ENCODE results near the gene CDK2AP2.
"Not testable (repeated sequence)": the region's sequence is repeated elsewhere in the genome, so short reads cannot be mapped to it uniquely, and the experiment has no call there.

CDK2AP2 gene

DNA sequence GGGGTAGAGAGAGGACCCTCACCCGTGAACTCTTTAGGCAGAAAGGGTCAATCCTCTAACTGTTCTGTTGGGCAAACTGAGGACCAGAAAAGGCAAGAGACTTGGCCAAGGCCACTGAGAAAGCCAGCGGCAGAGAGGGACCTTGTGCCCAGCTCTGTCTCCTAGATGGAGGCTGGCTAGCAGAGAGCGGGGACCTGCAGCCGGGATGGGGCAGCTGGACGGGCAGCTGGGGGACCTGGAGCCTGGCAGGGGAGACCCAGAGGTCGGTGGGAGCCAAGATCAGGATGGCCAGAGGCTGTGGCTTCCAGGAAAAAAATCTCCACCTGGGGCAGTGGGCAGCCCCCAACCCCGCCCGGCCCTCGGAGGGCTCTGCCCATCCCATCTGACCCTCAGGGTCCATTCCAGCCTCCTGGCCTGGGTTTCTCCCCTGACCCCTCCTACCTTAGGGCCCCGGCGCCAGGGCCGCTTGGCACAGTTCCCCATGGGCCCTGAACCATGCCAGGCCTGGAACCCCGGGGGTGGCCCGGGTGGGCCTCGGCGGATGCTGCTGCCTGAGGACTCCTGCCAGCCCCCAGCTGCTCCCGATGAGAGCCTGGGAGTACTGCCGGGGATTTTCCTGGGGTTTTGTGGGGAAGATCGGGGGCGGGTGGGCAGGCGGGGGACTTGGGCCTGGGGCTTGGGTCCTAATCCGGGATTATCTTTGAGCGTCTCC lies 15.0 kb upstream of the CDK2AP2 start, which contains the start of gene CABP2:
TSS of gene CABP2 (minus strand) at position 603 of the 712 bp plus-strand sequence. CDS start at position 483, 120 bp downstream.
- Histone ChIP-seq H3K27me3 (ENCODE audit: control insufficient read depth, insufficient read depth, low read length) (no peaks in the 10 kb centered on the region), H3K4me3 (ENCODE audit: low read depth, low read length) (no peak within 1 kb of the TSS), H3K9ac (ENCODE audit: low read depth, low read length) (no peak within 1 kb of the TSS), H3K36me3 (ENCODE audit: control insufficient read depth, insufficient read depth, low read length) (no peaks in the 10 kb centered on the region), H3K4me1 (ENCODE audit: control insufficient read depth, insufficient read depth, low read length) (no peaks in the 10 kb centered on the region), H3K9me3 (ENCODE audit: control insufficient read depth, insufficient read depth, low read length) (no peaks in the 10 kb centered on the region)

DNA sequence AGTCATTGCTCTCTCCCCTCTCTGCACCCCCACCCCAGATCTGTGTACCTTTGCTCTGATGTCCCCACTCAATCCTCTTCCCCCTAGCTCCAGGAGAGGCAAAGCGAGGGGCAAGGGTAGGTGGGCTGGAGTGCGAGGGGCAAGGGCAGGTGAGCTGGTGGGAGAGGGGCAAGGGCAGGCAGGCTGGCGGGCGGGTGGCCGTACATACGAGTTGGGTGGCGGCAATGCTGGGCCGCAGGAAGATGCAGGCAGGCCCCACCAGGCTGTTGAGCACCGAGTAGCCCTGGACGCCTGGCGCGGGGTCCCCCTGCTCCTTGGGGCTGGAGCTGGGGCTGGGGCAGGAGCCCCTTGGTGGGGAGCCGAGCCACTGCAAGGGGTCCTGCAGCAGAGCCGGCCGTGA lies 14.4 kb upstream of the CDK2AP2 start:
- Histone ChIP-seq H3K4me3 (ENCODE audit: low read depth, low read length) (no peak overlapping the region), H3K36me3 (ENCODE audit: control insufficient read depth, insufficient read depth, low read length) (no peaks in the 10 kb centered on the region), H3K4me1 (ENCODE audit: control insufficient read depth, insufficient read depth, low read length) (no peaks in the 10 kb centered on the region), H3K27me3 (ENCODE audit: control insufficient read depth, insufficient read depth, low read length) (no peaks in the 10 kb centered on the region), H3K9me3 (ENCODE audit: control insufficient read depth, insufficient read depth, low read length) (no peaks in the 10 kb centered on the region), H3K9ac (ENCODE audit: low read depth, low read length) (no peak overlapping the region)

DNA sequence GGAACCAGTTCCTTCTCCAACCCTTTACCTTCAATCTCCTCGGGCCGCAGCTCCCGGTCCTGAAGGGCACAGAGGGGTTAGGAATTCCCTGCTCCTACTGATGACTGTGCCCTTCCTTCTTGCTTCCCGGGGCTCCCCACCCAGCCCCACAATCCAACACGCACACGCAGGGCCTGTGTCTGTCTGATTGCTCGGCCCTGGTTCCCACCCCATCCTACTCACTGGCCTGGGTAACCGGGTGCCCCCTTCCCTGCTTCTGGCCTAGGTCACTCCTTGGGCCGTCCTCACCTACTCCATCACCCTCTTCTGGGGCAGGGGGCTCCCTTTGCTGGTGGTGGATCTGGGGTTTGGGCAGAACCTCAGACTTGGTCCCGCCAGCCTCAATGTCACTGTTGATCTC lies 14.0 kb upstream of the CDK2AP2 start:
- Histone ChIP-seq H3K9me3 (ENCODE audit: control insufficient read depth, insufficient read depth, low read length) (no peaks in the 10 kb centered on the region), H3K36me3 (ENCODE audit: control insufficient read depth, insufficient read depth, low read length) (no peaks in the 10 kb centered on the region), H3K4me1 (ENCODE audit: control insufficient read depth, insufficient read depth, low read length) (no peaks in the 10 kb centered on the region), H3K4me3 (ENCODE audit: low read depth, low read length) (no peak overlapping the region), H3K27me3 (ENCODE audit: control insufficient read depth, insufficient read depth, low read length) (no peaks in the 10 kb centered on the region), H3K9ac (ENCODE audit: low read depth, low read length) (no peak overlapping the region)

DNA sequence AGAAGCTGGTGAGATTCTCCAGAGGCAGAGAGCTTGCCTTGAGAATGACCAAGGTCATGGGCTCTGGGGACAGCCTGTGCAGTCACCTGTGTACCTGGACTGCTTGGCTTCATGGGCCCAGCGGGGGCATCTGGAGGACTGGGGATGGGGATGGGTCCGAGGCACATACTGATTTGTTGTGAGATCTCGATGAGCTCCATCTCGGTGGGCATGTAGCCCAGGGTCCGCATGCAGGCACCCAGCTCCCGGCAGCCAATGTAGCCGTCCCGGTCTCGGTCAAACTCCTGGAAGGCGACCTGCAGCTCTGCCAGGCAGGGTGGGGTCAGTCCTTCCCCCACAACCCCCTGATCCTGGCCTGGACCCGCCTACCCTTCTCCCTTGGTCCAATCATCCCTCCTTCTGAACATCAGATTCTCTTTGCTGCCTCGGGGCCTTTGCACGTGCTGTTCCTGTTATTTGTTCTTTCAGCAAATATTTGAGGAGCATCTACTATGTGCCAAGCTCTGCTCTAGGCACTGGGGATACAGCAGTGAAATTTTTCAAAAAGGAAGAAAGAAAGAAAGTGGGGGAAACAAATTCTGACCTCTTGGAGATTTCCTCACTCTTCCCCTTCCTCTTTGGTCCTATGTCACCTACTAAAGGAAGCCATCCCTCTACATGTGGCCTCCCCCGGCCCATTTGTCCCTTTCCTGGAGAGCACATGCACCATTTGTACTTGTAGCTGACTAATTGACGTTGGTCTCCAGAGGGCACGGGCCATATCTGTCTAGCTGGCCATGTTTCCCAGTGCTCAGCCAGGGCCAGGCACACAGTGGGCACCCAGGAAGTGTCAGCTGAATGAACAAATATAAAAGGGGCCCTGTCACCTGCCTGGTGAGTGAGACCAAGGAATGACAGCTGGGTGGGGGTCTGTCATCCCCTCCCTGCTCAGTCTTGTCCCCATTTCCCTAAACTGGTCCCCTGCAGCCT lies 13.2 kb upstream of the CDK2AP2 start:
- Histone ChIP-seq H3K4me3 (ENCODE audit: low read depth, low read length) (no peak overlapping the region), H3K36me3 (ENCODE audit: control insufficient read depth, insufficient read depth, low read length) (no peaks in the 10 kb centered on the region), H3K9ac (ENCODE audit: low read depth, low read length) (no peak overlapping the region), H3K9me3 (ENCODE audit: control insufficient read depth, insufficient read depth, low read length) (no peaks in the 10 kb centered on the region), H3K27me3 (ENCODE audit: control insufficient read depth, insufficient read depth, low read length) (no peaks in the 10 kb centered on the region), H3K4me1 (ENCODE audit: control insufficient read depth, insufficient read depth, low read length) (no peaks in the 10 kb centered on the region)

DNA sequence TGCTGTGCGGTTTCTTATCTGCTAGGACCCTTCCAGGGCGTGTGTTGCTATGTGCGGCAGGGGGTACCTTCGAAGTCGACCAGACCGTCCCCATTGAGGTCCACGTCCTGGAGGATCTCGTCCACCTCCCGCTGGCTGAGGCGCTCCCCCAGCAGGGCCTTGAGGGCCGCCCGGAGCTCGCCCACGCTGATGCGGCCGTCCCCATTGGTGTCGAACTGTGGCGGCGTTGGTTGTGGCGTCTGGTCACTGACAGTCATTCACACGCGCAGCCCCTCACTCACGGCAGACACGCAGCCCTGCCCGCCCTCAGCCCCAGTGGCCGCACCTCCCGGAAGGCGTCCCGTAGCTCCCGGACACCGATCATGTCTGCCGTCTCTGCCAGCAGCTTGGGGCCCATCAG lies 11.8 kb upstream of the CDK2AP2 start:
- H3K36me3 ChIP-seq (ENCODE audit: control insufficient read depth, insufficient read depth, low read length), result no peaks in the 10 kb centered on the region
- no peaks in the 10 kb centered on the region for H3K4me1 ChIP-seq (ENCODE audit: control insufficient read depth, insufficient read depth, low read length)
- no peak overlapping the region for H3K4me3 ChIP-seq (ENCODE audit: low read depth, low read length)
- no peaks in the 10 kb centered on the region for H3K27me3 ChIP-seq (ENCODE audit: control insufficient read depth, insufficient read depth, low read length)
- no peaks in the 10 kb centered on the region for H3K9me3 ChIP-seq (ENCODE audit: control insufficient read depth, insufficient read depth, low read length)
- H3K9ac ChIP-seq (ENCODE audit: low read depth, low read length), result no peak overlapping the region

DNA sequence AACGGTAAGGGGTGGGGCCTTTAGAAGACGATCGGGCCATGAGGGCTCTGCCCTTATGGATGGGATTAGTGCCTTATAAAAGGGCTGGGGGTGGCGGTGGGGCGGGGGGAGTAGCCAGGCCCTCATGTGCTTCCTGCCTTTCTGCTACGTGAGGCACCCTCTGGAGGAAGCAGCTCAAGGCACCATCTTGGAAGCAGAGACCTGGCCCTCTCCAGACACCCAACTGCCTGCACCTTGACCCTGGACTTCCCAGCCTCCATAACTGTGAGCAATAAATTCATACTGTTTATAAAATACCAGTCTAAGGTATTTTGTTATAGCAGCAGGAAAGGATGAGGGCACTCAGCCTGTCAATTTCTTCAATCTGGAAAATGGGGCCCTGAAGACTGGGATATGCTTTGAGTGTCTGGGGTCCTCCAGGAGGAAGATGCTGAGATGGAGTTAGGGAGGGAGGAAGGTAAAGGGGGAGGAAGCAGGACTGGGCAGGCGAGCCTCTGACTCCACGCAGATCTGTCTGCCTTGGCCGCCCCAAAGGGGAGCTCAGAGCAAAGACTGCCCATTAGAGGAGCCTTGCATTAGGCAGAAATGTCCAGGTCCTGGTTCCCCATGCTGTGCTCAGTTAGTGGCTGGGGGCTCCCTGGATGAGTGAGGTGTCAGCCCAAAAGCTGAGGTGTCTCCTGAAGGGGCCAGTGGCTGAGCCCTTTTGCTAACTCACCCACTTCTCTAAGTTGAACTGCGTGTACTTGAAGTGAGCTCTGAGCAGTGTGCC lies 10.0 kb upstream of the CDK2AP2 start:
- Histone ChIP-seq H3K27me3 (ENCODE audit: control insufficient read depth, insufficient read depth, low read length) (peaks cover 5% of the 10 kb centered on the region), H3K9ac (ENCODE audit: low read depth, low read length) (no peak overlapping the region), H3K36me3 (ENCODE audit: control insufficient read depth, insufficient read depth, low read length) (no peaks in the 10 kb centered on the region), H3K4me1 (ENCODE audit: control insufficient read depth, insufficient read depth, low read length) (no peaks in the 10 kb centered on the region), H3K4me3 (ENCODE audit: low read depth, low read length) (no peak overlapping the region), H3K9me3 (ENCODE audit: control insufficient read depth, insufficient read depth, low read length) (no peaks in the 10 kb centered on the region)

DNA sequence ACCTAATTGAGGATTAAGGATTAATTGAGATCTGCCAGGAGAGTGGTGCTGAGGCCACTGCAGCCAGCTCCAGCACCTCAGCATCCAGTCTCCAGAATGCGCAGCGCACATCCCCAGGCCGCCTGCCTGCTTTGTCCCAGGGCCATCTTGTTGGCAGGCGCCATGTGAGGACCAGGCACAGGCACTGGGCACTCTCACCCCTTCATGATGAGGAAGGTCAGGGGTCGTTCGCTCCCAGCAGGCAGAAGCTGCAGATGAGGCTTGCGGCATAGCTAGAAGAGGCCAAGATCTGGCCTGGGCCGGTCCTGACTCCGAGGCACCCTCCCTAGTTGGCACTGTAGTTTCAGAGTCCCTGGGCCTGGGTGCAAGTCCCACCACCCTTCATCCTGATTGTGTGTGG lies 8.8 kb upstream of the CDK2AP2 start:
- H3K9me3 ChIP-seq (ENCODE audit: control insufficient read depth, insufficient read depth, low read length), result no peaks in the 10 kb centered on the region
- no peaks in the 10 kb centered on the region for H3K36me3 ChIP-seq (ENCODE audit: control insufficient read depth, insufficient read depth, low read length)
- H3K4me3 ChIP-seq (ENCODE audit: low read depth, low read length), result no peak overlapping the region
- peaks cover 6% of the 10 kb centered on the region for H3K27me3 ChIP-seq (ENCODE audit: control insufficient read depth, insufficient read depth, low read length)
- H3K9ac ChIP-seq (ENCODE audit: low read depth, low read length), result no peak overlapping the region
- no peaks in the 10 kb centered on the region for H3K4me1 ChIP-seq (ENCODE audit: control insufficient read depth, insufficient read depth, low read length)

DNA sequence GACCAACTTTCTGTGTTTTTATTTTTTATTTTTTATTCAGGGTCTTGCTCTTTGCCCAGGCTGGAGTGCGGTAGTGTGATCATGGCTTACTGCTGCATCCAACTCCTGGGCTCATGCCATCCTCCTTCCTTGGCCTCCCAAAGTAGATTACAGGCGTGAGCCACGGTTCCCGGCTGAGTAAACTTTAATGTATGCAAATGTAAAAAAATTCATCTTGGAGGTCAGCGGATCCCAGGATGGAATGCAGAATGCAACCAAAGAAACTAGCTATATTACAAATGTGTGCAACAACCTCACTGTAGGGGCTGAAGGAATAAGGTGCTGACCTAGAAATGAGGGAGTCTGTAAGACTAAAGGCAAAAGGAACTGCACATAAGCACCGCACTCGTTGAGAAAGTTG lies 6.2 kb upstream of the CDK2AP2 start:
- no peaks in the 10 kb centered on the region for H3K9me3 ChIP-seq (ENCODE audit: control insufficient read depth, insufficient read depth, low read length)
- no peak overlapping the region for H3K4me3 ChIP-seq (ENCODE audit: low read depth, low read length)
- H3K4me1 ChIP-seq (ENCODE audit: control insufficient read depth, insufficient read depth, low read length), result no peaks in the 10 kb centered on the region
- peaks cover 11% of the 10 kb centered on the region for H3K27me3 ChIP-seq (ENCODE audit: control insufficient read depth, insufficient read depth, low read length)
- H3K36me3 ChIP-seq (ENCODE audit: control insufficient read depth, insufficient read depth, low read length), result no peaks in the 10 kb centered on the region
- H3K9ac ChIP-seq (ENCODE audit: low read depth, low read length), result no peak overlapping the region

DNA sequence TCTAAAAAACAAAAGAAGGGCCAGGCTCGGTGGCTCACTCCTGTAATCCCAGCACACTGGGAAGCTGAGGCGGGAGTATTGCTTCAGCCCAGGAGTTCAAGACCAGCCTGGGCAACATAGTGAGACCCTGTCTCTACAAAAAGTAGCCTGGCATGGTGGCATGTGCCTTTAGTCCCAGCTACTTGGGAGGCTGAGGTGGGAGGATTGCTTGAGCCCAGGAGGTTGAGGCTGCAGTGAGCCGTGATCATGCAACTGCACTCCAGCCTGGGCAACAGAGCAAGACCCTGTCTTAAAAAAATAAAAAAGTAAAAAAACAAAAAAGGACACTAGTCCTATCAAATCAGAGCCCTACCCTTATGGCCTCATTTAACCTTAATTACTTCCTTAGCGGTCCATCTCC lies 3.6 kb upstream of the CDK2AP2 start:
- not testable (repeated sequence) for H3K36me3 ChIP-seq (ENCODE audit: control insufficient read depth, insufficient read depth, low read length)

DNA sequence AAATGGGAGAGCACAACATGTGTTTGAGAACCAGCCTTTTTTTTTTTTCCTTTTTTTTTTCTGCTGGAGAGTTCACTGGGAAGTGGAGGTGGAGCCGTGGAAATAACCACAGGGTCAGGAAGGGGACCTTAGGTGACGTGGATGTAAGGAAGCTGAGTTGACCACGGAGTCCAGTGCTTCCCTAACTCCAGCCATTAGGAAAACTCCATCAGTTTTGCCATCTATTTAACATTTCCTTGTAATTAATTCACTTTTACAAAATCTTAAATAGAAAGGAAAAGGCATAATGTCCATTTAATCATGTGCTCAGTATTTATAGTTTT lies 2.0 kb upstream of the CDK2AP2 start:
- H3K36me3 ChIP-seq (ENCODE audit: control insufficient read depth, insufficient read depth, low read length), result no peaks in the 10 kb centered on the region
- H3K9me3 ChIP-seq (ENCODE audit: control insufficient read depth, insufficient read depth, low read length), result no peaks in the 10 kb centered on the region
- H3K27me3 ChIP-seq (ENCODE audit: control insufficient read depth, insufficient read depth, low read length), result peaks cover 11% of the 10 kb centered on the region
- no peak overlapping the region for H3K9ac ChIP-seq (ENCODE audit: low read depth, low read length)
- H3K4me3 ChIP-seq (ENCODE audit: low read depth, low read length), result no peak overlapping the region
- peaks cover 4% of the 10 kb centered on the region for H3K4me1 ChIP-seq (ENCODE audit: control insufficient read depth, insufficient read depth, low read length)

More for the DNA sequence above, 3.6 kb upstream of the CDK2AP2 start:
- H3K27me3 ChIP-seq (ENCODE audit: control insufficient read depth, insufficient read depth, low read length), result peaks cover 11% of the 10 kb centered on the region
- H3K9me3 ChIP-seq (ENCODE audit: control insufficient read depth, insufficient read depth, low read length); H3K9ac ChIP-seq (ENCODE audit: low read depth, low read length); H3K4me3 ChIP-seq (ENCODE audit: low read depth, low read length); H3K4me1 ChIP-seq (ENCODE audit: control insufficient read depth, insufficient read depth, low read length): not testable (repeated sequence)

DNA sequence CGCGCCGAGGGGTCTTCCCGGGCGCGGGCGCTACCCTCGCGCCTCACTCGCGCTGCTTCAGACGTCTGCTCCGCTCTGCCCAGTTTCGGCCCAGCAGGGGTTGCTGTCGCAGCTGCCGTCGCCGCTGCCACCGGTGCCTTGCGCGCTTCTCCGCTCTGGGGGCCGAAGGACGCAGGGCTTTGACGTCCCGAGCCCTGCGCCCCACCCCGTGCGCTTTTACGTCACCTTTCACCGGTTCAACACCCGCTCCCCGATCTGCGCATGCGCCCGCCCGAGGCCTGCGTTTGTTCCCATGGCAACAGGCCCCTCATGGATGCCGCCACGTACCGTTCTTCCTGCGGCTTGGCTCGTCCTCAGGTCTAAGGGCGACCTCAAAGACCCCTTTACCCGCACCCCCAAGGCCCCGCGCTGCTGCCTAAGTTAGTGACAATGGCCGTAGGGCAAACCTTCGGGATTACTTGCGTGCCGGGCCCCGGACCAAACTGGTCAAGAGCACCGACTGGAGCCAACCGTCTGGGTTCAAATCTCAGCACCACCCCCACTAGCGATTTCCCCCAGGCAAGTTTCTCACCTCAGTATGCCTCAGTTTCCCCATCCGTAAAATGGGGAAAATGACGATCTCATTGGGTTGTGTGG lies 642 bp upstream of the CDK2AP2 start:
- Histone ChIP-seq H3K4me3 (ENCODE audit: low read depth, low read length) (peak overlapping the region; percentile 92), H3K9me3 (ENCODE audit: control insufficient read depth, insufficient read depth, low read length) (no peaks in the 10 kb centered on the region), H3K9ac (ENCODE audit: low read depth, low read length) (peak overlapping the region; percentile 65), H3K4me1 (ENCODE audit: control insufficient read depth, insufficient read depth, low read length) (peaks cover 4% of the 10 kb centered on the region), H3K27me3 (ENCODE audit: control insufficient read depth, insufficient read depth, low read length) (peaks cover 9% of the 10 kb centered on the region), H3K36me3 (ENCODE audit: control insufficient read depth, insufficient read depth, low read length) (no peaks in the 10 kb centered on the region)
